Gastroesophageal sphincter (tissue), 4 donors: Measurements from ENCODE around the gene RIOK3. TPM values are rescaled to one million over a fixed set of nuclear protein-coding genes. Genes with fewer than 3 reads are reported as not detected.

Experiments used
- ATAC-seq: fragments of 150-250 bp; one replicate; pipeline ENCODE4 v1.9.1; 2016; ENCODE audit warnings: mild to moderate bottlenecking, moderate library complexity
- H3K27ac ChIP-seq, 4 donors: fragments of 200-600 bp; sonication (generic) in 3 of 4; 1 replicate in 3 of 4; 2 replicates in 1 of 4; pipeline ENCODE4 v1.5.1; 2016 to 2019
- H3K27me3 ChIP-seq: fragments of 200-600 bp; sonication (generic); one replicate; pipeline ENCODE4 v1.5.1; 2019
- H3K36me3 ChIP-seq, 2 donors: fragments of 200-600 bp; sonication (generic); one replicate each; pipeline ENCODE4 v1.5.1; 2019; ENCODE audit warnings: control low read depth in 1 of 2
- H3K4me1 ChIP-seq, 3 donors: fragments of 200-600 bp; sonication (generic); 1 replicate in 2 of 3; 2 replicates in 1 of 3; pipeline ENCODE4 v1.5.1; 2016 to 2019; ENCODE audit warnings: control low read depth in 2 of 3
- H3K4me3 ChIP-seq, 2 donors: fragments of 200-600 bp; sonication (generic); one replicate each; pipeline ENCODE4 v1.5.1; 2019; ENCODE audit warnings: mild to moderate bottlenecking in 1 of 2, moderate library complexity in 1 of 2
- H3K9me3 ChIP-seq, 3 donors: fragments of 200-600 bp; sonication (generic); one replicate each; pipeline ENCODE4 v1.5.1; 2017 to 2019; ENCODE audit warnings: control low read depth in 2 of 3
- EP300 ChIP-seq: sonication (generic); formaldehyde crosslinking; IDR thresholded peaks from one replicate; pipeline ENCODE4 v1.6.1; 2017; ENCODE audit warnings: antibody characterized with exemption, mild to moderate bottlenecking
- POLR2A ChIP-seq, 2 donors: fragments of 450-650 bp; IDR thresholded peaks; one replicate each; pipeline ENCODE4 v1.6.1; 2017; ENCODE audit warnings: antibody characterized with exemption in 2 of 2, mild to moderate bottlenecking in 2 of 2, moderate library complexity in 1 of 2
- POLR2AphosphoS5 ChIP-seq: sonication (generic); formaldehyde crosslinking; IDR thresholded peaks from one replicate; pipeline ENCODE4 v1.6.1; 2017; ENCODE audit warnings: antibody characterized with exemption
- WGBS, 2 donors: methylation state at CpG; one replicate each; pipeline ENCODE4 v1.1.5; 2018; ENCODE audit warnings: low coverage in 1 of 2; 5-methylcytosine and 5-hydroxymethylcytosine counted together
- total RNA-seq, 4 donors: library from RNA; depleted of rRNA; stranded (reverse); fragments of >200 nt; gene quantifications; one replicate each; pipeline ENCODE4 v1.1.0, GENCODE V29; 2016
- TF ChIP-seq, protein P1 (sequence below), 4 experiments: fragments of 200-600 bp in 2 of 4; fragments of 450-650 bp in 2 of 4; sonication (generic) in 1 of 4; IDR thresholded peaks; one replicate each; pipeline ENCODE4 v1.5.1; 2017 to 2019; ENCODE audit warnings: antibody characterized with exemption in 4 of 4, mild to moderate bottlenecking in 2 of 4, moderate library complexity in 2 of 4

Gene RIOK3
- total RNA-seq, 4 donors from 2014 or later, result 30.8 to 84.1 (median 51.3) TPM

DNA sequence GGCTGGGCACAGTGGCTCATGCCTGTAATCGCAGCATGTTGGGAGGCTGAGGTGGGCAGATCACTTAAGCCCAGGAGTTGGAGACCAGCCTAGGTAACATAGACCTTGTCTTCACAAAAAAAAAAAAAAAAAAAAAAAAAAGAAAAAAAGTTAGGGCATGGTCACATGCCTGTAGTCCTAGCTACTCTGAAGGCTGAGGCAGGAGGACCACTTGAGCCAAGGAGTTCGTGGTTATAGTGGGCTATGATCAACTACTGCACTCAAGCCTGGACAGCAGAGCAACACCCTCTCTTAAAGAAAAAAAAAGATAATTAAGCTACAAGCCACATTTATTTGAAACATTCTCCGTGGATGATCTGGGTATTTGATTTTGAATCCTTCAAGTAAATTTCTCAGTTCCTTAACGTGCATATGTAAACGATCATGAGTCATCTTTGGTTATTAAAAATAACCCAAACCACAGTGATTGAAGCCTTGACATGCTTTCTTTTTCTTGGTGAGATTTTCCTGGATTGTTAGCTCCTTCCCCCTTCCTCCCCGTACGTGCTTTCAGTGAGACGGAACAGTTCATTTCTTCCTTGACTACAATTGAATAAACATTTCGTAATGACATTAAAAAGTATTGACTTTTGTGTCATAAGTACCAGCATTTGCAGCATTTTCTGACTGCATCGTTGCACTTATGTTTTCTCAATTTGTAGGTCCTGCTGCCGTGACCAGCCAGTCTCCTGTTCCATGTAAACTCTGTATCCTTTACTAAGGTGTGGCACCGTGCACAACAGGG lies 70.5 kb downstream of the RIOK3 start:
- H3K9me3 ChIP-seq, result no peaks in the 10 kb centered on the region
- no peak overlapping the region for H3K27ac ChIP-seq
- peaks cover 2 to 100% of the 10 kb centered on the region in 2 donors for H3K36me3 ChIP-seq
- TF ChIP-seq EP300 (no peak), POLR2A (IDR thresholded peaks at IDR 0.05) (no peak), POLR2AphosphoS5 (no peak)
- TF ChIP-seq, protein P1, sequence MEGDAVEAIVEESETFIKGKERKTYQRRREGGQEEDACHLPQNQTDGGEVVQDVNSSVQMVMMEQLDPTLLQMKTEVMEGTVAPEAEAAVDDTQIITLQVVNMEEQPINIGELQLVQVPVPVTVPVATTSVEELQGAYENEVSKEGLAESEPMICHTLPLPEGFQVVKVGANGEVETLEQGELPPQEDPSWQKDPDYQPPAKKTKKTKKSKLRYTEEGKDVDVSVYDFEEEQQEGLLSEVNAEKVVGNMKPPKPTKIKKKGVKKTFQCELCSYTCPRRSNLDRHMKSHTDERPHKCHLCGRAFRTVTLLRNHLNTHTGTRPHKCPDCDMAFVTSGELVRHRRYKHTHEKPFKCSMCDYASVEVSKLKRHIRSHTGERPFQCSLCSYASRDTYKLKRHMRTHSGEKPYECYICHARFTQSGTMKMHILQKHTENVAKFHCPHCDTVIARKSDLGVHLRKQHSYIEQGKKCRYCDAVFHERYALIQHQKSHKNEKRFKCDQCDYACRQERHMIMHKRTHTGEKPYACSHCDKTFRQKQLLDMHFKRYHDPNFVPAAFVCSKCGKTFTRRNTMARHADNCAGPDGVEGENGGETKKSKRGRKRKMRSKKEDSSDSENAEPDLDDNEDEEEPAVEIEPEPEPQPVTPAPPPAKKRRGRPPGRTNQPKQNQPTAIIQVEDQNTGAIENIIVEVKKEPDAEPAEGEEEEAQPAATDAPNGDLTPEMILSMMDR (IDR thresholded peaks at IDR 0.05), result no peak
- WGBS, 2 donors, result 69 to 75% methylated on average over 10 to 11 of the region's 12 CpGs
- peaks cover 0 to 12% (median 0%) of the 10 kb centered on the region in 3 donors for H3K4me1 ChIP-seq
- H3K4me3 ChIP-seq, result no peak overlapping the region
- ATAC-seq, result no peak
- H3K27me3 ChIP-seq, result no peaks in the 10 kb centered on the region

DNA sequence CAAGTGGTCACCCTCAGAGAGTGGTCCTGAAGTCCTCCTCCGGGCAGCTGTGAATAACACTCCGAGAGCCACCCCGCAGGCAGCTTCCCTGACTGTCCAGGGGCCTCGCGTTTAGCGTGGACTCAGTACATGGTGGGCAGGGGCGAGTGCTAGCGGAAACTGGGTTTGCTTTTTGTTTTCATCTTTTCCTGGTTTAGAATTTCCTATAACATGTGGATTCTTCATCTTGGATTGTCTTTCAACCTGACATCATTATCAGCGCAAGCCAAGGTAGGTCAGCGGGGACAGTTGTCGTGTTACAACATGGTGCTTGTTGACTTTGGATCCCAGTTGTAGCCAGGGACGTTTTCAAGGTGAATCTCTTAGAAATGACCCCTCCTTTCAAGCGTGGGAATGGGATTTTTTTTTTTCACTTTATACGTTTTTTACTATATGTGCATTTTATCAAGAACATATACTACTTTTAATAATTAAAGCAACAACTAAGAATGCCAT lies 71.2 kb downstream of the RIOK3 start:
- Histone ChIP-seq H3K36me3 (peaks cover 2 to 100% of the 10 kb centered on the region in 2 donors), H3K27ac (no peak overlapping the region), H3K9me3 (no peaks in the 10 kb centered on the region), H3K4me3 (no peak overlapping the region), H3K4me1 (peaks cover 0 to 12% (median 0%) of the 10 kb centered on the region in 3 donors), H3K27me3 (no peaks in the 10 kb centered on the region)
- TF ChIP-seq POLR2AphosphoS5 (no peak), EP300 (no peak), POLR2A (IDR thresholded peaks at IDR 0.05) (no peak)
- TF ChIP-seq, protein P1 (IDR thresholded peaks at IDR 0.05), result no peak
- WGBS, 2 donors, result 86 to 94% methylated on average over 10 to 12 of the region's 14 CpGs
- ATAC-seq, result no peak

DNA sequence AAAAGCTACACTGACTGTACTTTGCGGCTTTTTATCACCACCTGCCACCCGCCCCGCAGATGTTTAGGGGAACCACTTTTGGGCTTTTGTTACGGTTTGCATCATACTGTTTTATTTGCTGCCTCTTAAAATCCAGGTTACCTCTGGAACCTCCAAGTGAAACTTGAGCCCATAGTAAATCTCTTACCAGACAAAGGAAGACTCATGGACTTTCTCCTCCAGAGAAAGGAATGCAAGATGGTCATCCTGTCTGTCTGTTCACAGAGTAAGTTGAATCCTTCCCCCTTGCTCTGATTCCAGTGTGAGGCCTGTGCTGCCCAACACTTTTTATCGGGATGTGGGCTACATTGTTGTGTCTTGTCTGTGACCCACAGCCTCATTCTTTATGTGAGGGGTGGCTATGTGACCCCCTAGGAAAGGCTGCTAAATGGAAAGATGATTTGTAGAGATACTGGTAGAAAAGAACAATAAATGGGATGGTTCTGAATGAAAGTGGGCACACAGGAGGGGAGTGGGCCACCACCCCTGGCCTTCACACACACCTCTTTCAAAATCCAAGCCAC lies 73.5 kb downstream of the RIOK3 start:
- TF ChIP-seq POLR2AphosphoS5 (no peak), EP300 (no peak), POLR2A (IDR thresholded peaks at IDR 0.05) (no peak)
- TF ChIP-seq, protein P1 (IDR thresholded peaks at IDR 0.05), result no peak
- Histone ChIP-seq H3K27ac (no peak overlapping the region), H3K36me3 (peaks cover 0 to 100% of the 10 kb centered on the region in 2 donors), H3K9me3 (no peaks in the 10 kb centered on the region), H3K27me3 (no peaks in the 10 kb centered on the region), H3K4me3 (no peak overlapping the region), H3K4me1 (peaks cover 0 to 7% (median 0%) of the 10 kb centered on the region in 3 donors)
- 100% methylated on average over 1 of the region's 5 CpGs; no CpG with 5 or more reads in 1 of the 2 donors for WGBS, 2 donors
- no peak for ATAC-seq

DNA sequence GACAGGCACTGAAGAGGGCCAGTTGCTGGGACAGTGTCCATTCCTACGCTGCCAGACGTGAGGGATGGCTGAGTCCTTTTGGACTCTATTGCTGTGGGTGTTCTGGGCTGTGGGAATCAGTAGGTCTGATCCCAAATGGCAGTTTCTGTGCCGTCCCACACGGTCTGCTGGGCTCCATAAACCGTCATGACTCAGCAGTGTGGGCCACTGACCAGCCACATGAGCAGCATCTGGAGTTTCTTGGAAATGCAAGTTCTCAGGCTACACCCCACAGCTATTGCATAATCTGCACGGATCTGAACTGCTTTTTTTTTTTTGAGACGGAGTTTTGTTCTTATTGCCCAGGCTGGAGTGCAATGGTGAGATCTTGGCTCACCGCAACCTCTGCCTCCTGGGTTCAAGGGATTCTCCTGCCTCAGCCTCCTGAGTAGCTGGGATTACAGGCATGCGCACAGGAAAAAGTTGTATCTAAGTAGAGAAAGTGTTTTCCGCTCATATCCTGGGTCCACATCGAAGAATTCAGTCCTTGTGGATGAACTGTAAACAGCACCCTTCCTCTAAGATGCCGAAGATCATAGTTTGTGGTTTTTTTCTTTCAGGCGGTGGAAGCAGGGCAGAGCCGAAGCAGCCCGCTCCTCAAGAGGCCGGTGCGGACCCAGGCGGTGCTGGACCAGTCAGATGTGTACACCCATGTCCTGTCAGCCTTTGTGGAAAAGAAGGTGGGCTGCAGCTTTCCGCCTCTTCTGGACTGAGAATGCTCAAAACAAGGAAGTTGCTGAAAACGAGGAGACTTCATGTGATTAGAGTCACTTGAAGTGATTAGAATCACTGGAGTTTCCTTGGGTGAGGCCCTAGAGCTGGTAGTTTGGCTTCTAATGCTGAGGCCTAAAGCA lies 75.7 kb downstream of the RIOK3 start:
- Histone ChIP-seq H3K27me3 (no peaks in the 10 kb centered on the region), H3K4me3 (no peak overlapping the region), H3K9me3 (no peaks in the 10 kb centered on the region), H3K27ac (peak overlapping the region in 2 of 4 donors; percentile 23 to 50), H3K4me1 (peaks cover 0 to 15% (median 0%) of the 10 kb centered on the region in 3 donors), H3K36me3 (peaks cover 0 to 100% of the 10 kb centered on the region in 2 donors)
- ATAC-seq, result peak; percentile 75
- 54 to 73% methylated on average over 3 to 8 of the region's 20 CpGs for WGBS, 2 donors
- TF ChIP-seq POLR2A (IDR thresholded peaks at IDR 0.05), result no peak
- TF ChIP-seq, protein P1 (IDR thresholded peaks at IDR 0.05), result no peak
- TF ChIP-seq EP300, result no peak
- TF ChIP-seq POLR2AphosphoS5, result no peak
